ENCODE results near the gene RNF130. TPM values are rescaled to one million over a fixed set of nuclear protein-coding genes. Genes with fewer than 3 reads are reported as not detected.
"Not testable (repeated sequence)": the region's sequence is repeated elsewhere in the genome, so short reads cannot be mapped to it uniquely, and the experiment has no call there.

The RNF130 gene
- total RNA-seq, 1 donor from 2014 or later = 73.9 TPM

DNA sequence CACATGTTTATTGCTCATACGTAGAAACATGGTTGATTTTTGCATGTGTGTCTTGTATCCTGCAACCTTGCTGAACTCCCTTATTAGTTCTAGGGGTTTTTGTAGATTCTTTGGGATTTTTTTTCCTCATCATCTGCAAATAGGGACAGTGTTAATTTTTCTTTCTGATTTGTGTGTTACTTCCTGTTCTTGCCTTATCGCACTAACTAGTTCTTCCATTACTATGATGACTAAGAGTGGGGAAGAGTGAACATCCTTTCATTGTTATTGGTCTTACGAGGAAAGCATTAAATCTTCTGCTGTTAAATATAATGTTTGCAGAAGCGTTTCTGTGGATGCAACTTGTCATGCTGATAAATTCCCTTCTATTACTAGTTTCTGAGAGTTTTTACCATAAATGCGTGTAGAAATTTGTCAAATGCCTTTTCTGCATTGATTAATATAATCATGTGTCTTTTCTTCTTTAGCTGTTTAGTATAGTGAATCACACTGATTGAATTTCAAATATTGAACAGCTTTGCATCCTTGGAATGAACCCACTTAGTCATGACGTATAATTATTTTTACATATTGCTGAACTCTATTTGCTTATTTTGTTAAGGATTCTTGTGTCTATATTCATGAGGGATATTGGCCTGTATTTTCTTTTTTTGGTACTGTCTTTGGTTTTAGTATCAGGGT, 32.1 kb upstream of the RNF130 start:
- no peak for DNase-seq (ENCODE audit: low spot score)

DNA sequence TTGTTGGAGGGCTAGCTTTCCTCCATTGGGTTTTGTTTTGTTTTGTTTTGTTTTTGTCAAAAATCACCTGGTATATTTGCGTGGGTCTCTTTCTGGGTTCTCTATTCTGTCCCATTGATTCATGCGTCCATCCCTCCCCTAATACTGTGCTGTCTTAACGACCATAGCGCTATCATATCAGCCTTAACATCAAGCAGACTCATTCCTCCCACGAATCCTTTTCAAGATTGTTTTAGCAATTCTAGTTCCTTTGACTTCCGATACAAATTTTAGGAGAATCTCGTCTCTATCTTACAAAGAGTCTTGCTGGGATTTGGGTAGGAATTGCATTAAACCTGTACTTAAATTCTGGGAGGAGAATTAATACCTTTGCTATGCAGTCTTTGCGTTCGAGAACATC, 31.1 kb upstream of the RNF130 start:
- no peak for DNase-seq (ENCODE audit: low spot score)

DNA sequence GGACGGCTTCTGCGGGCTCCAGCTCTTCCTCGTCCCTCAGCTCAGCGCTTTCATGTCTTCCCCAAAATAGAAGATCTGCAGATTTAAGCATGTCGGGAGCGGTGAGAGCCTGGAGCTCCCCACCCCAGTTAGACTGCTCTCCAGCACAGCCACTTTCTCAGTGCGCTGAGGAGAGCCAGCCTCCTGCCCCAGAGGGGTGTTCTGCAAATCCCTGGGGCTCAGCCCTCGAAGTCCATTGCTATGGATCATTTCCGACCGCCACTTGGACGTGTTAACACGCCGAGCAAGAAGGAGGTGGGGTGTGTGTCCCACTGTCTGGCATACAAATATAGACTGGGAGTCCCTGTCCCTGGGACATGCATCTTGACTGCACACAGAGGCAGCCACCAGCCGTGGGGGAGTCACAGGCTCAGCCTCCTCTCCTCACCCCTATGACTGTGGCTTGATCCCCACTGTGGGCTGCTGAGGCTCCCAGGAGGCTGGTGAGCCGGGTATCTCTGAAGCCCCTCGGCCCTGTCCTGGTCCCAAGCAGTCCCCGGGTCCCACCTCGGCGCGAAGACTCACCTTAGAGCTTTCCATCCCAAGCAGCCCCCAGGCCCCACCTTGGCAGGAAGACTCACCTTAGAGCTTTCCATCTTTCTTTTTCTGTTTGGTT, 30.0 kb upstream of the RNF130 start:
- DNase-seq (ENCODE audit: low spot score) = no peak

DNA sequence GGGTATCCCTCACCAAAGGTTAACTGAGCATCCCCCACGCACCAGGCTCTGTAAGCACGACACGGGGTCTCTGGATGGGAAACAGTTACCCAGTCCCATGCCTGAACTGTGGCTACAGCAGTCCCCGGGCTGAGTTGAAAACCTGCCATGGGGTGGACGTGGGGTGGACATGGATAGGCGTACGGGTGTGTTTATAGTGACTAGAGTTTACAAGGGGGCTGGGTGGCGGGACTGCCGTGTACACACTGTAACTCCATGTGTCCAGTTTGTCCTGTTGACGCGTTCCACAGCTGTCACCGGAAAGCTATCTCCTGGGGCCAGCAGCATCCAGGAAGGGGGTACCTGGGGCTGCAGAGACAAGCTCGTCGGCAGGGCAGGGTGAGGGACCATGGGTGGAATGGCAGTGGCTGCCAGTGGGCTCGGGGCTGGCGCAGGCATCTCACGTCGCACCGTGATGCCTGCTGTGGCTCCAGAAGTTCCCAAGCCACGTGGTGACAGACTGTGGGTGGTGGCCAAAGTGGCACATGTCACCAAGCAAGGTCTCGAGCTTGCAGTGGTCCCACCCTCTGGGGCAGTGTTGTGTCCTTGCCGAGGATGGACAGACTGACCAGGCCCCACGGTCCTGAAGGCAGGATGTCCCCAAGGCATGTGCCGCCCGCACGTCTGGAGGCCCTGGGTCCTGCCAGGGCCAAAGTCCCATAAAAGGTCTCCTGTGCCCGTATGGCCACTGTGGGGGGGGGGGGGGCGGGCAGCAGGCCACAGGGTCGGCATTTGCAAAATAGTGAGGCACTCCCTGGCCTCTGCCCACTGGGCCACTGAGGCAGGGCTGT, 29.3 kb upstream of the RNF130 start:
- DNase-seq (ENCODE audit: low spot score) = no peak

DNA sequence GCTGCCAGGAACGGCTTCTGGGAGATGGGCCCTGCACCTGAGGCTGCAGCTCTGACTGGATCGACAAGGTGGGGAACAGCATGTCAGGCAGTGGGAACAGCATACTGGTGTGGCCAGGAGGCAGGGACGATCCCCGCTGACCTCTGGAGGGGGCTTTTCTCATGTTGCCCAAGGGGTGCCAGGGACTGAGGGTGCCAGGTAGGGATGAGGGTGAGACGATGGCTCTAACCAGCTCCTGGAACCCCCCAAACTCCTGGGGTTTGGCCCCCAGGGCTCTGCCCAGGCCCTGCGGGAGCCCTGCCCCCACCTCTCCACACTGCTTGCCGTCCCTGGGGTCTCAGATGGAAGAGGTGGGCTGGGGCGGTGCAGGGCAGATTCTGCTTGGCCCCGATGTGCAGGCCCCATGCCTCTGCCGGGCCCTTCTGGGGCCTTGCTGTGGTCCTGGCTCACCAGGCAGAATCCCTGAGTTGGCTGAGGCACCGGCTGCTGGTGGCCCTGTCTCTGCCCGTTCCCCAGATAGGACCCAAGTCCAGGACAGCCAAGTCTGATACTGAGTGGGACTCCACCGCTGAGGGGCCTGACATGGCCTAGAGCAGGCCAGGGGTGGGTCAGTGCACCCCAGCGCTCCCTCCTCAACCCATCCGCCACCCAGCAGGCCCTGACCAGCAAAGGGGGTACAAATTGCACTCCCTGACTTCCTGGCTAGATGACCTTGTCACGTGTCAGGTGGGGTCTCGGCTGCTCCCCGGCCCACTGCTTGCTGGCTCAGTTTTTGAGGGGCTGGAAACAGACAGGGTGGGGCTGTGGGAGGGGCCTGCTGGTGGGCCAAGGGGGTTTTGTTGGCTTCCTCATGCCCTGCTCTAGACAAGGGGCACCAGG, 28.4 kb upstream of the RNF130 start:
- no peak for DNase-seq (ENCODE audit: low spot score)

DNA sequence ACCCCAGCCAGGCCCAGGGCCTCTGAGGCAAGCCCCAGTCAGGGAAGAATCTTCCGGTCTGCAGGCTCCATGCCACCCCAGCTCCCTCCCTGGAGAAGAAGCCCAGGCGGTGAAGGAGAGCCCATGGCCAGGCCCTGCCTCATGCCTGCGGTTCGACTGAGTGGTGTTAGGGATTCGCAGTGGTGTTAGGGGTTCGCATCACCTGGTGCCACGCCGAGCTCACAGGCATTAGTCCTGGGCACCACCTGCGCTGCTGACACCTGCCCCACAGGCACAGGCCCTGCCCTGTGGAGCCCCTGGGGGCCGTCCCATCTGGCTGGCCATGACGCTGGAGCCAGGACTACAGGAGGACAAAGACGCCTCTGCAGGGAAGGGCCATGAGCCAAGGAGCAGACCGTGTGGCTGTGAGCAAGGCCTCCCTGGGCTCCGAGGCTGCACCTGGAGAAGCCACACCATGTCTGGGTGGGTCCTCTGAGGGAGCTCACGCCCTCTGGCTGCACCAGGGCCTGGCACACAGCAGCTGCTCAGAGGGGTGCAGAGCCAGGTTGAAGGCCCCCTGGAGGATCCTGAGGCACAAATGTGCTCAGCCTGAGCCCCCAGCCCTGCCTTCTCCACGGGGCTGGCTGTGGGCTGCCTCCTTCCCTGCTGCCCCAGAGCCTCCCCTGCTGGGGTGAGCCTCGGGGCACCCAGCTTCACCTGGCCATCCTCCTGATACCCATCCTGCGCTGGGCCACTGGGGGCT, 27.6 kb upstream of the RNF130 start:
- no peak for DNase-seq (ENCODE audit: low spot score)

DNA sequence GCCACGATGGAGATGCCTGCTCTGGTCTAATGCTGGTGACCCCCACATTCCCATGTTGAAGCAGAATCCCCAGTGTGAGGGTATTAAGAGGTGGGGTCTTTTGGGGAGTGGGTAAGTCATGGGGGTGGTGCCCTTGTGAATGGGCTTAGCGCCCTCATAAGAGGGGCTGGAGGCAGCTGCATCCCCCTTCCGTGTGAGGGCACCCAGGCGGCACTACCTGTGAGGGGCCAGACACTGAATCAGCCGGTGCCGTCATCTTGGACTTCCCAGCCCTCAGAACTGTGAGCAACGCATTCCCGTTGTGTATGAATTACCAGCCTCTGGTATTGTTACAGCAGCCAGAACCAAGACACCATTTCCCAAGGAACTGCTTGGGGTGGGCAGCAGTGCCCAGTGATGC, 27.0 kb upstream of the RNF130 start:
- no peak for DNase-seq (ENCODE audit: low spot score)

DNA sequence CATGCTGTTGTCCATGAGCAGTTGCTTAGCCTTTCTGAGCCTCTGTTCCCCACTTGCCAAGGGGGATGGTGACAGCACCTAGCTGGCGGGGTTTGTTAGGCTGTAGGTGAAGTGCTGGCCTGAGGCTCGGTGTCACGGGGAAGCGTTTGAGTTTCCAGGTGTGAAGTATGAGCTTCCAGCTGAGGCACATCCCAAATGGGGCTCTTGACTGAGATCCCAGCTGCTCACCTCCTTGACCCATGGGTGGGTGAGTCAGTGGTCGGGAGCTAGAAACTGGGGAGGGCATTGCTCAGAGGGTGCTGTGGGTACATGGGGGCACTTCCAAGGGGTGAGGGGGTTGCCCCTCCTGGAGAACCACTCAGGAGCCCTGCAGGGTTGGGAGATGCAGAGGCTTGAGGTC, 26.4 kb upstream of the RNF130 start:
- DNase-seq (ENCODE audit: low spot score) = no peak

DNA sequence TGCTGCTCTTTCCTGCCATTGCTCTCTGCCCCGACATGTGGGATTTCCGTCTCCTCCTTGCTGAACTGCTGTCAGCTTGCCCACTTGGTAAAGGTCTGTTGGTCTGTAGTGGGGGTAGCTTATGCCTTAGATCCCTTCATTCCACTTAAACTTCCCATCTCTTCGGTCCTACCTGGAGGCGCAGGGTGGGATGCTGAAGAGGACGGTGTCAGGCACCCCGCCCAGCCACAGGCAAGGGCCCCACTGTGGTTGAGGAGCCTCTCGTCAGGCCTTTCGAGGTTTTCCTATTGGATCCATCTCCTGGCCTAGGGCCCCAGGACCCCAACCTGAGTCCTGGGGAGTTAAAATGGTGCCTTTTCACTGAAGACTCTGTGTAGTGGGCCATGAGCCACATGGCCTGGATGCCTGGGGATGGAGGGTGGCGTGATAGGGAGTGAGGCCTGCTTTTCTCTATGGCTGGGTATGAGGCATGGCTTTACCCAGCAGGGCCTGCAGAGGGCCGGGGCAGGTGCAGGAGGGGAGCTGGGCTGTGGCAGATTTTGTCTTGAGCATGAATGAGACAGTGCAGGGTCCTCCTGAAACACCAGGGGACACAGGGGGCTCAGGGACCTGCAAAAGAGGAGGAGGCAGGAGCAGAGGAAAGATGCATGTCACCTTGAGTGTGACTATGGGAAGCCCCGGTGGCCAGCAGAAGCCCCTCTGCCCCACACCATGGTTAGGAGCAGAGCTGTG, 25.8 kb upstream of the RNF130 start:
- no peak for DNase-seq (ENCODE audit: low spot score)

DNA sequence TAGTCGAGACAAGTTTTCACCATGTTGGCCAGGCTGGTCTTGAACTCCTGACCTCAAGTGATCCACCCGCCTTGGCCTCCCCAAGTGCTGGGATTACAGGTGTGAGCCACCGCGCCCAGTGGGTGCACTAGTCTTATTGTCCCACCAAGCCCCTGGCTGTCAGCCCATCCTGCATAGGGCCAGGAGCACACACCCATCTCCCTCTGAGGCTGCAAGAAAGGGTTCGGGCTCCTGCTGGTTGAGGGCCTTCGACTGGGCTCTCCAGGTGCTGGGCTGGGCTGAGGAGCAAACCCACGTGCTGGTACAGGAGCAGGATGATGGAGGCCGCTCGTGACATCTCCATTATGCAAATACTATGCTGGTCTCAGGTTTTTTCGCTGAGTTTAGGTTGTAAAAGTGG, 25.1 kb upstream of the RNF130 start:
- no peak for DNase-seq (ENCODE audit: low spot score)

DNA sequence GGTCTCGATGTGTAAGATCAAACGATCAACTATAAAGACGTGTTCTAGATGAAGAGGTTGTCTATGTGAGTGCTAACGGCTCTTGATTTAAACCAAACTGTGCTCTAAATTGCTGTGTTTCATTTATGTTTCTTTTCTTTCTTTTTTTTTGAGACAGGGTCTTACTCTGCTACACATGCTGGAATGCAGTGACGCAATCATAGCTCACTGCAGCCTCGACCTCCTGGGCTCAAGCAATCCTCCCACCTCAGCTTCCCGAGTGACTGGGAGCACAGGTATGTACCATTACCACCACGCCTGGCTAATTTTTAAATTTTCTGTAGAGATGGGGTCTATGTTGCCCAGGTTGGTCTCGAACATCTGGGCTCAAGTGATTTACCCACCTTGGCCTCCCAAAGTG, 24.0 kb upstream of the RNF130 start:
- no peak for DNase-seq (ENCODE audit: low spot score)

DNA sequence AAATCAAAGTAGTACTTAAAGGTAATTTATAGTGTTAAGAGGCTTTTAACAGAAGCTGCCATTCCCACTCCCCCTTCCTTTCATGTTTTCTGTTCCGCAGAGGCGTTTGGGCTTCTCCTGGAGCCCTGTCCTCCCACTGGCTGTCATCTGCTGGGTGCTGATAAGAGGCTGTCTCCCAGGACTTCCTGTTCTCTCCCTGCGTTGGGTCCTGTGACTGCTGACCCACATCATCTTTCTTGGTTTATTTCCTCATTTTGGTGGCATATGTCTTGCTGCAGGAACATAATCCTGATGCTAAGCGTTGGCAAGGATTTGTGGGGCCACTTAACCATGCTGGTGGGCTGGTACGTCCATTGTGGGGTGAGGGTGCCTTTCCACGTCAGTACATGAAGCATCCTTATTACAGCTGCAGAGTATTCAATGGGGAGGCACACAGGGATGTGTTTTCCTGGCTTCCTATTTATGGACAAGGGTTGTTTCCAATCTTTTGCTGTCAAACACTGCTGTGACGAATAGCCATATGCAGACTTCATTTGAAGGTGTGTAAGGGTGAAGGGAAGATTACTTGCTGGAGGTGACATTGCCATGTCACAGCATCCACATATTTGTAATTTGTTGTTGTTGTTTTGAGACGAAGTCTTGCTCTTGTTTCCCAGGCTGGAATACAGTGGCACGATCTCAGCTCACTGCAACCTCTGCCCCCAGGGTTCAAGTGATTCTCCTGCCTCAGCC, 22.3 kb upstream of the RNF130 start:
- peak; percentile 31 for DNase-seq (ENCODE audit: low spot score)

DNA sequence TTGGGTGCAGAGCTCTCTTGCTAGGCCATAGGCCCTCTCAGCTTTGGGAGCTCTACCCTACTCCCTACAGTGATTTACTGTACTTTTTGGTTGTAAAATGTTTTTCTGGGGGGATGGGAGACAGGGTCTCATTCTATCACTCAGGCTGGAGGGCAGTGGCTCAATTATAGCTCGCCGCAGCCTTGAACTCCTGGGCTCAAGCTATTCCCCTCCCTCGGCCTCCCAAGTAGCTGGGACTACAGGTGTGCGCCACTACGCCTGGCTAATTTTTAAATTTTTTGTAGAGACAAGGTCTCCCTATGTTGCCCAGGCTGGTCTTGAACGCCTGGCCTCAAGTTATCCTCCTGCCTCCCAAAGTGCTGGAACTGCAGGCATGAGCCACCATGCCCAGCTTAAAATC, 21.7 kb upstream of the RNF130 start:
- DNase-seq (ENCODE audit: low spot score) = no peak

DNA sequence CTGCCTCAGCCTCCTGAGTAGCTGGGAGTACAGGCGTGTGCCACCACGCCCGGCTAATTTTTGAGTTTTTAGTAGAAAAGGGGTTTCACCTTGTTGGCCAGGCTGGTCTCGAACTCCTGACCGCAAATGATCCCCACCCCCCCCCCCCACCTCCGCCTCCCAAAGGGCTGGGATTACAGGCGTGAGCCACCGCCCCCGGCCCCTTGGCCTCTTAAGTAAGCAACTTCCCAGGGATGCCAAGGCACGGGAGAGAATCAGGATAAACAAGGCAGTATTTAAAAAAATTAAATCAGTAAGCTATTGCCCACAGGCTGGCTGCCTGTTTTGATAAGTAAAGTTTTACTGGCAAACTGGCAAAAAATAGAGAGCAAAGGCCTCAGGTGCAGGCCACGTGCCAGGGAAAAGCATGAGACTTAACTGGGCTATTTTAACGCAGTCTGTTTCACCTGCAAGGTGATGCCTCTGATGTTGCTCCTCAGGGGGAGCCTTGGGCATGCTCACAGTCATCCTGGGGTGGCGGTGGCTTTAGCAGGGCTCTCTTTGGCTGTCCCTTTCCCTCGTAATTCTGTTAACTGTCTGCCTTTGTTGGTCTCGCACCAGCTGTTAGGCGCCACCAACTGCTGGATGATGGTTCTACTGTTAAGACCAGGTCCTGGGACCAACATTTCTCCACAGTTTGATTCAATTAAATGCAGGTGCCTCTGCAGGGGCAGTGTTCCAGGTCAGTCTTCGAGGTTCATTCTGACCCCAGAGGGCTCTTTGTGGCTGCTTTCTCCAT, 19.4 kb upstream of the RNF130 start:
- DNase-seq (ENCODE audit: low spot score) = peak; percentile 34

DNA sequence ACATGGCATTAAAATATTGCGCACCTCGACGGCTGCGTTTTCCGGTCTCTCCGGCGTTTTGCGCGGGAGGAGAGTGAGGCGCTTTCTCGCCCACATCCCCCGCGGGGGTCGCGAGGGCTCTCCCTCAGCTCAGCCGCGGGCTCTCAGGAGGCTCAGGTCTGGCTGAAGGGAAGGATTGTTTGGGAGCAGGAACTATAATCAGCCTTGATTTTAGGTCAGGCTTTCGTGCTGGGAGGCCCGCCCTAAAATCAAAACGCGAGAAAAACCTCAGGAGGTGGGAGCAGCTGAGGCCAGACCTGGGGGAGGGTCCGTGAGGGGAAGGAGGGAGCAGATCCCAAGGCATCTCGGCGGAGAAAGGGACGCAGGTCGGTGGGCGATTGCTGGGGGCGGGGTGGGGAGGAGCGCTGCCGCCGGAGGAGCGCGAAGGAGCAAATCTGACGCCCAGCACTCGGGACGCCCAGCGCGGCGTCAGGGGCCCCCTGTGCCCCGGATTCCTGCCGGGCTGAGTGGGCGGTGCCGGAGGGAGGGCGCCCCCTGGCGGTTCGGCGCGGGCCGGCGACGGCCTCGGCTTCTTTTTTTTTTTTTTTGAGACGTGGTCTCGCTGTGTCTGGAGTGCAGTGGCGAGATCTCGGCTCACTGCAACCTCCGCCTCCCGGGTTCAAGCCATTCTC, 18.7 kb upstream of the RNF130 start:
- peak; percentile 89 for DNase-seq (ENCODE audit: low spot score)

DNA sequence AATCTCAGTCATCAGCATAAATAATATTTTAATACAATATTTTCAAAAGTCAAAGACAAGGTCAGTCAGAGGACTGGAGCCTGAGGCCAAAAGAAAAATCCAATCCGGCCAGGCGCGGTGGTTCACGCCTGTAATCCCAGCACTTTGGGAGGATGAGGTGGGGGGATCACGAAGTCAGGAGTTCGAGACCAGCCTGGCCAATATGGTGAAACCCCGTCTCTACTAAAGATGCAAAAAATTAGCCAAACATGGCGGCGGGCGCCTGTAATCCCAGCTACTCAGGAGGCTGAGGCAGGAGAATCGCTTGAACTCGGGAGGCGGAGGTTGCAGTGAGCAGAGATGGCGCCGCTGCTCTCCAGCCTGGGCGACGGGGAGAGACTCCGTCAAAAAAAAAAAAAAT, 18.1 kb upstream of the RNF130 start:
- not testable (repeated sequence) for DNase-seq (ENCODE audit: low spot score)

DNA sequence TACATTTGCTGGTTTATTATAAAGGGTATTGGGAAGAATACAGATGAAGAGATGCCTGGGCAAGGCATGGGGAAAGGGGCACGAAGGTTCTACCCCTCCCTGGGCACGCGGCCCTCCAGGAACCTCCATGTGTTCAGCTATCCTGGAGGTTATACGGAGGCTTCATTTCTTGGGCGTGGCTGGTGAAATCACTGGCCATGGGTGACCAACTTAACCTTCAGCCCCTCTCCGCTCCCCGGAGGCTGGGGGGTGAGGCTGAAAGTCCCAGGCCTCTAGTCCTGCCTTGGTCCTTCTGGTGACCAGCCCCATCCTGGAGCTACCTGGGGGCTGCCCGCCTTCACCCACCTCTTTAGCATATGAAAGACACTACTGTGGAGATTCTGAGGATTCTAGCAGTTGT, 17.0 kb upstream of the RNF130 start:
- no peak for DNase-seq (ENCODE audit: low spot score)

DNA sequence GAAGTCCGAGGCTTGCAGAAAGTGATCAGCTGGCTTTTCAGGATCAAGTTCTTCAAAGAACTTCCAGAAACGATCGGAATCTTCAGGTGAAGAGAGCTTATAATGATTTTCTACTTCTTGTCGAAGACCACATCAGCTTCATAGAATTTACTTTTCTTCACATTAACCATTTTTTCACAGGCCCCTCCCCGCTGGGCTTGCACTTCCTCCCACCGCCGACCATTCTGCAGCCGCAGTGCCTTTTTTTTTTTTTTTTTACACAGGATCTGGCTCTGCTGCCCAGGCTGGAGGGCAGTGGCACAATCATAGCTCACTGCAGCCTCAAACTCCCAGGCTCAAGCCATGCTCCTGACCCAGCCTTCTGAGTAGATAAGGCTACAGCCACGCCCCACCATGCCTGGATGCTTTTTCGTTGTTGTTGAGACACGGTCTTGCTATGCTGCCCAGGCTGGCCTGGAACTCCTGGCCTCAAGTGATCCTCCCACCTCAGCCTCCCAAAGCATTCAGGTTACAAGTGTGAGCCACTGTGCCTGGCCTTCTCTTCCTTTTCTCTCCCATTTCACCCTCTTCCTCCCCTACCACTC, 15.3 kb upstream of the RNF130 start:
- no peak for DNase-seq (ENCODE audit: low spot score)
